Loucy (cell line): ENCODE measurements around the gene GLT8D1.

Experiments
- EZH2phosphoT487 ChIP-seq: fragments of 200-600 bp; IDR thresholded peaks from 2 replicates; pipeline ENCODE4 v1.6.1; 2018; ENCODE audit warnings: antibody characterized with exemption, mild to moderate bottlenecking, moderate library complexity, borderline replicate concordance
- TF ChIP-seq, protein P1 (sequence below): fragments of 200-600 bp; sonication (generic); conservative IDR thresholded peaks from 2 replicates; pipeline ENCODE4 v1.5.1; 2014; ENCODE audit warnings: mild to moderate bottlenecking, antibody characterized with exemption, low read length

DNA sequence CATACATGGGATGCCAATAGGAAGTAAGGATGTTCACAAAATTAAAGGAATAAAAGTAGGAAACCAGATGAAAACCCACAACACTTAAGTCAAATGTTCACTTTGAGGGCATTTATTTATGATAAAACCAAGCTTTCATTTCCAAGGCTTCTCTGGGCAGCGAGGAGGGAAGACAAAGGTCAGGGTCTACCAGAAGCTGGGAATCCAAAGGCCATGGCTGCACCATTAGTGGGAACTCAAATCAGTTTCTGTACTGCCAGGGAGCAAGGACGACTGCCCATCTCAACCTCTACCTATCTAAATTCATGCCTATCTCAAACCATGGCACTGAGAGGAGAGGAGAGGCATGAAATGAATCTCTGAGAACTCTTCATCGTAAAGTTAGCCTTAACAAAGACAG, 42.5 kb downstream of the GLT8D1 start:
- TF ChIP-seq, protein P1, sequence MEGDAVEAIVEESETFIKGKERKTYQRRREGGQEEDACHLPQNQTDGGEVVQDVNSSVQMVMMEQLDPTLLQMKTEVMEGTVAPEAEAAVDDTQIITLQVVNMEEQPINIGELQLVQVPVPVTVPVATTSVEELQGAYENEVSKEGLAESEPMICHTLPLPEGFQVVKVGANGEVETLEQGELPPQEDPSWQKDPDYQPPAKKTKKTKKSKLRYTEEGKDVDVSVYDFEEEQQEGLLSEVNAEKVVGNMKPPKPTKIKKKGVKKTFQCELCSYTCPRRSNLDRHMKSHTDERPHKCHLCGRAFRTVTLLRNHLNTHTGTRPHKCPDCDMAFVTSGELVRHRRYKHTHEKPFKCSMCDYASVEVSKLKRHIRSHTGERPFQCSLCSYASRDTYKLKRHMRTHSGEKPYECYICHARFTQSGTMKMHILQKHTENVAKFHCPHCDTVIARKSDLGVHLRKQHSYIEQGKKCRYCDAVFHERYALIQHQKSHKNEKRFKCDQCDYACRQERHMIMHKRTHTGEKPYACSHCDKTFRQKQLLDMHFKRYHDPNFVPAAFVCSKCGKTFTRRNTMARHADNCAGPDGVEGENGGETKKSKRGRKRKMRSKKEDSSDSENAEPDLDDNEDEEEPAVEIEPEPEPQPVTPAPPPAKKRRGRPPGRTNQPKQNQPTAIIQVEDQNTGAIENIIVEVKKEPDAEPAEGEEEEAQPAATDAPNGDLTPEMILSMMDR: no peak
- no peak for TF ChIP-seq EZH2phosphoT487
